Stimulated activated CD4-positive, alpha-beta T cell treated with anti-CD3 and anti-CD28 coated beads, Interleukin-2, amount 100 ng/mL, for 4 hours (primary cell): ENCODE results near the gene TSPAN18.

Source experiments
- DNase-seq: peaks from one replicate; pipeline ENCODE4 v3.0.0-alpha.2; 2020; ENCODE audit warnings: low read depth

The TSPAN18 gene

GRCh38 chr11:44737245-44738085 lies 10.7 kb downstream of the TSPAN18 start:
- DNase-seq = no peak

DNA sequence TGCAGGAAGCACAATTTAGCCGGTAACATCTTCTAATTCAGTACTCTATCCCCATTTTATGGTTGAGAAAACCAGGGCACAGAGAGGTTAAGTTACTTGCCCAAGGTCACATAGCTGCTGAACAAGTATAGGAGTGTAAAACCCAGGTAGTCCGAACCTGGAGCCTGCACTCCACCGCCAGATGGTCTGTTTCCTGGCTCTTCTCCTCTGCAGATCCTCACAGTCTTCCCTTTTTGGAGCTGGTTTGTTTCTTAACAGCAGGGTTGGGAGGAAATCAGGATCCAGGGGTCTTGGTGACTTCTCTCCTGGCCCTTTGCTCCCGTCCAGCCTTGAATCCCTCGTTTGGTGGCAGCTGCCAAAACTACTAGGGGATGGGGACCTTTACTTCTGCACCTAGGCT lies 12.0 kb downstream of the TSPAN18 start:
- DNase-seq = no peak

DNA sequence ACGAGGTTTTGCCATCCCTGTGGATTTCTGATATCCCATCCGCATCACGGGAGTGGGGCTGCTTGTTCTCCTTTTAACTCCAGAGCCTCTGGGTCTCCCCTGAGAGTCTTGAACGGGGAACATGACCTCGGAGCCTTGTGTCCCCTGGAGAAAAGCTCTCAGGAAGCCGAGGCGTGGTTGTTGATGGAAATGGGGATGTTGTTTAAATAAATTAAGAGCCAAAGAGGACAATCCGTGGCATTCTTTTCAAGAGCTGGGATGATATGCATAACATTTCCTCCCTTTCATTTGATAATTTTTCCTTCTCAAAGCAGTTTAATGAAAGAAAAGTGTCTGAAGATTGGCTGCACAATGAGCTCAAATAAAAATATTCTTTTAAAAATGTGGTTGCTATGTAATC lies 14.2 kb downstream of the TSPAN18 start:
- no peak for DNase-seq

DNA sequence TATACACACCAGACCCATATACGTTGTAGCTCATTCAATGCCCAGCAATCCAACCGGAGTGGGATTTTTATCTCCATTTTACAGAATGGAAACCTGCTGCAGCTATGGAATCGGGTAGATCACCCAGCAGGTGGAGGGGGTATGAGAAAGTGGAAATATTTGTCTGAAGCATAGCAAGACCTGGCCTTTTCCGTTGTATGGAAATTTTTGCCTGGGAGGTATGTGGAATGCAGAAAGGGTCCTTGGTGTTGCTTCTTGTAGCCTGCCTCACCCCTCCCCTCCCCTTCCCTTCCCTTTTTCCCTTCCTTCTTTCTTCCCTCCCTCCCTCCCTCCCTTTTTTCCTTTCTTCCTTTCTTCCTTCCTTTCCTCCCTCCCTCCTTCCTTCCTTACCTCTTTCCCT lies 15.2 kb downstream of the TSPAN18 start:
- DNase-seq = no peak

DNA sequence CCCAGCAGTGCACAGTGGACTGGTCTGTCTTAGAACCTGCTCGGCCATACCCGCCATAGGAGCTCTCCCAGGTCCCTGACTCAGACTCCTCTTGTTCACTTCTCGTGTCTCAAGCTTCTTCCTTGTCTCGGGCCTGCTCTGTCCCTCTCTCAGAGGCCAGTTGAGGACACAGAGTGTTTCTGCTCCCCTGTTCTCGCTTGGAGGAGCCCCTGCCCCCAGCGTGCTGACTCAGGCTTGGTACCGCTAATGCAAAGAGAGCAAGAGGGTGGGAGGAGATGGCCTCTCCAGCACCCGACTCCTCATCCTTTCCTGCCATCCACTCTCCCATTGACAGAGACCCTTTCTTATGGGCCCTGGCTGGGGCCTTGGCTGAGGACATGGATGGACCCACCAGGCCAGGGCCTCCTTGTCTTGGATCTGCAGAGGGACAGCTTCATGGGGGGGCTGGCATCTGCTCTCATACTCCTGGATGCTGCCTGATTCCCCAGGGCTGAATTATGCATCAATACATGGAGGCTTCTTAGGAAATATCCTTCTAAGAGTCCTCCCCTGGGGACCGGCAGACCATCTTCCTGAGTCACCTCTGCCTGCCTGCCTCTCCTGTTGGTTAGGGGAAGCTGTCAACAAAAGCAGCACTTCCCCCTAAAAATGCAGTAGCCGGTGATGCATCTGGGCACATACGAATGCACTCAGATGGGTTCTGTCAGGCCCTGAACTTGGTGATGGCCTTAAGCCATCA lies 15.9 kb downstream of the TSPAN18 start:
- no peak for DNase-seq

GRCh38 chr11:44743326-44743725 lies 16.6 kb downstream of the TSPAN18 start:
- no peak for DNase-seq

- DNase-seq = no peak
These were observed 17.3 kb downstream of the TSPAN18 start for GRCh38 chr11:44743959-44744557.

- no peak for DNase-seq
These were observed 20.1 kb downstream of the TSPAN18 start for GRCh38 chr11:44746894-44747293.

DNA sequence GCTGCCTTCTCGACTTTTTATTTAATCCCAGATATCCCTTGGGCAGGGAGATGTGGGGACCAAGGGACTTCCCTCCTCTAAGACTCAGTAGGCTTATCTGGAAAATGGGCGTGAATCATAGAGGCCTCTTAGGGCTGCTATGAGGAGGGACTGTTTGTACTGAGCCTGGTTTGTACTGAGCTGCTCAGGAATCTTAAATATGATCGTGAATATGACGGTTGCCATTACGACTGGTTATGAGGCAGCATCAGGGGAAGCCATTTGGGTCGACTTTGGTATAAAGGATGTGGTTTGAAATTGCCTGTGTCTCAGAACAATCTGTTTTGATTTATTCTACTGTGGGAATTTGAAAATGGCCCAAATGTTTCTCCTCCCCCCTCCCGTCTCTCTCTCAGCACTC lies 20.6 kb downstream of the TSPAN18 start:
- no peak for DNase-seq

DNA sequence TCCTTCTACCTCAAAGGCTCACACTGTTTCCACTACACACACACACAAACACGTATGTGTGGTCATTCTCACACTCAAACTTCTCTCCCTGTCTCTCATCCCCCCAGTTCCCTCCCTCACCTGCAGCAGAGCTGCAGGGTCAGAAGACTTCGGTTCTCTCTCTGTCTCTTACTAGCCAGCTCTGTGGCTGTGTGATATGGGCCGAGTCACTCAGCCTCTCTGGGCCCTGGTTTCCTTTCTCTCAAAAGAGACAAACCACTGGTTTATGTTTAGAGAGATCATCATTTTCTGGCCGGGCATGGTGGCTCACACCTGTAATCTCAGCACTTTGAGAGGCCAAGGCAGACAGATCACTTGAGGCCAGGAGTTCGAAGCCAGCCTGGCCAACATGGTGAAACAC lies 21.1 kb downstream of the TSPAN18 start:
- DNase-seq = no peak

- DNase-seq = no peak
These were observed 21.8 kb downstream of the TSPAN18 start for GRCh38 chr11:44748606-44749005.

DNA sequence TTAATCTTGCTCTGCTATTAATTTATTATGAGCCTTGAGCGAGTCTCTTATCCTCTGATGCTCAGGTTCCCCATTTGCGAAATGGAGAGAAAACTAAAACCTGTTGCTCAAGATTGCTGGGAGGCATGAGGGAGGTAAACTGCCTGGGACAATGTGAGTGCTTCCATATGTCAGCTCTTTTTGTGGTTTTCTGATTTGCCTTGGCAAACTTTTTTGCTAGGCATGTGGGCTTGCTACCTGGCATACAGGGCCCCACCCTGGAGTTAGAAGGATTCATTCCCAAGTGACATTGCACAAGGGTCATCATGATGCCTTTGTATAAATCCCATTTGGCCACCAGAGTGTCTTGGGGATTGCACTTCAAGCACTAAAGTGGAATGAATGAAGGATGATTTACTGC lies 22.4 kb downstream of the TSPAN18 start:
- no peak for DNase-seq

GRCh38 chr11:44750551-44751465 lies 24.0 kb downstream of the TSPAN18 start:
- DNase-seq = no peak

DNA sequence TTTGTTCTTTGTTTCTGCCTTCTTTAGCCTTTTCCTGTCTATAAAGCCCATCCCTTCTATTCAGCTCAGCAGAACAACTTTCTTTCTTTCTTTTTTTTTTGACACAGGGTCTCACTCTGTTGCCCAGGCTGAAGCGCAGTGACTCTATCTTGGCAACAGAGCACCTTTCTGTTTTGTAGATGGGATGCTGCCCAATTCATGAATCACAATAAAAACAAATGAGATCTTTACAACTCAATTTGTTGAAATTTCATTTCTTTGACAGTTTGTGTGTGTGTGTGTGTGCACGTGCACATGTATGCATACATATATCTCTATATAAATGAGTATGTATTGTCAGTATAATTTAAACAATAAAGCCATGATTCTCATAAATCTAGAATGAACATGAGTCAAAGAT lies 25.5 kb downstream of the TSPAN18 start:
- DNase-seq = no peak

GRCh38 chr11:44752713-44753112 lies 26.0 kb downstream of the TSPAN18 start:
- no peak for DNase-seq

DNA sequence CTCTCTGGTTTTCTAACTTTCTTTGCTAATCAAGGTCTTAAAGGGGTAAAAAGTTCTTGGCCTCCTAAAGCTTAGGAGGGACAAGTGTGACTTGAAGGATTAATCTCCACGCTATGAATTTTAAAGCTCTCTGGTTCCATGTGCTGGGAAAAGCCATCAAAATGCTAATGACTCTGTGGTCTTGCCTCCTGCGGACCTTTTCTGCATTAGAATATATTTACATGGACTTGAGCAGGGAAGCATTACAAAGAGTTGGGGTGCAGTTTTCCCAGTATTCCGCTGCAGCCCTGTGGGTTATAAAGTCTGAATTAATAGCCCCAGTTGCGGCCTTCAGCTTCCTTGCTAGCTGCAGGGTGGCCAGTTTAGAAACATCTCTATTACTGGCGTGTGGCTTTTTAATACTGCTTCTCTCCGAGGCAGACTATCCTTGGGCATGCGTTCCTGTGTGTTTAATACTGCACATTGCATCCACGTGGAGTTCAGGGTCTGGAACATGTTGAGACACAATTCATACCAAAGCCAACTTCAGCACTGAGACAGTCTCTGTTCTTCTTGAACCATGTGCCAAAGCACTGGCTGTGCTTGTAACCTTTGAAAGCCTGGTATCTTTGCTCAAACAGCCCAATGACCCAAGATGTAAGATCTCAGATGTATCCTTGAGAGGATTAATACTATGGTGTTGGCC lies 27.3 kb downstream of the TSPAN18 start:
- no peak for DNase-seq

- DNase-seq = no peak
These were observed 28.3 kb downstream of the TSPAN18 start for GRCh38 chr11:44754876-44755555.

DNA sequence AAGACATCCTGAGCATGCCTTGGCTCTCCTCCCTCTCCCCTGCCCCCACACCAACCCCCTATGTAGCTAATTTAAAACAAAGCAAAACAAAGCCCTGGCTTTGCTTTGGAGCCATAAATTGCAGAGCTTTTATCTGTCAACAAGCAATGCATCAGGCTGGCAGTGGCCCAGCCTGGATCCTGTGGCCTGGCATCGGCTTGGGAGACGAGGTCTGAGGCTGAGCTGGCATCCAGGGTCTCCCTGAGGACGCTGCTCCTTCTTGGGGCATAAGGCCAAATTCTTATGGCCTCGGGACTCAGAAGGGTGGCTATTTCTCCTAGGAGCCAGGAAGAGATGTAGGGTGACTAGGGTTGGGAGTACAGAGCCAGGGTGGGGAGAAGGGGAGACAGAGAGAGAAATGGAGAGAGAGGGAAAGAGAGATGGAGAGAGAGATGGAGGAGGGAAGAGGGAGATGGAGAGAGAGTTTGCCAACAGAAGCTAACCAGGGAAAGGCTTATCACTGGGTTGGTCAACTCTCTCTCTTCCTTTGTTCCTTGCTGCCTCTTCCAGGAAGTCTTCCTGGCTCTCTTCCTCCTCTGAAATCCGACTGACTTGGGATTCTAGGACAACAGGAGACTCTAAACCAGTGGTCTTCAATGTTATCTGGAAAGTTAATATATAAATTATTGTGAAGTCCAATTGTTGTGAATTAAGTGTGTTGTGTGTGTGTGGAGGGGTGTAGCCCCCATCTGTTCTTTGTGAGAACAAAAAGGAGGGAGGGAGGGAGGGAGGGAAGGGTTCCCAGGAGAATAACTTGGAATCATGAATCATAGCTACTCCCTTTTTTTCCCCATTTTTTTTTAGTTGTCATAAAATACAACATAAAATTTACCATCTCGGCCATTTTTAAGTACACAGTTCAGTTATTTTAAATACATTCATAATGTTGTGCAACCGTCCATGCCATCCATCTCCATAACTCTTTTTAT lies 29.1 kb downstream of the TSPAN18 start:
- DNase-seq = no peak

DNA sequence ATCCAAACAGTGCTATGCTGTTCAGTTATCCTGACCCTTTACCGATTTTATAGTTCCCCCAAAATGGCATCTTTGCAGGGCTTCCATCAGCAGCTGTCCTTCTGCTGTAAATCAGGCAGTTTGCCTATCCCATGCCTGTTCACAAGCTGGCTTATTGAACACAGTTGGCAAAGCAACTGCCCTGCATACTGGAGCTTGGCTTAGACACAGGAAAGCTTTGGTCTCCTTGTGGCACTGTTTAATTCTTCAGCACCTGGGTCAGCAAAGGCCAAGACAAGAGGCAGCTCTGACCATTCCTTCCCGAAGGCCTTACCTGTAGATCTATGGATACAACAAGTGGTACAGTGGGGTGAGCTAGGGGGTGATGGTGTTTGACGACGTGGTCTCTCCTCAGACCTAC lies 32.2 kb downstream of the TSPAN18 start:
- no peak for DNase-seq
